Thyroid gland (tissue), 4 donors: ENCODE data around the gene TMEM258.

ENCODE experiments used
- CTCF ChIP-seq, 6 experiments: fragments of 200-600 bp in 3 of 6; fragments of 450-650 bp in 3 of 6; sonication (generic) in 3 of 6; IDR thresholded peaks; one replicate each; pipeline ENCODE4 v1.5.1; 2016 to 2019; ENCODE audit warnings: antibody characterized with exemption in 6 of 6, mild to moderate bottlenecking in 2 of 6, inconsistent platforms in 1 of 6, moderate library complexity in 1 of 6
- POLR2A ChIP-seq, 2 donors: fragments of 450-650 bp; IDR thresholded peaks; one replicate each; pipeline ENCODE4 v1.6.1; 2017; ENCODE audit warnings: antibody characterized with exemption in 2 of 2, mild to moderate bottlenecking in 2 of 2, moderate library complexity in 1 of 2

GRCh38 chr11:61785837-61786402, 6.5 kb downstream of the TMEM258 start:
- TF ChIP-seq CTCF (IDR thresholded peaks at IDR 0.05) (peak in 2 of 6 experiments; percentile 16 to 21), POLR2A (IDR thresholded peaks at IDR 0.05) (no peak)
